Cardiac muscle cell (in vitro differentiated cells and primary cell): ENCODE measurements around the gene EIF4EBP3. TPM values are rescaled to one million over a fixed set of nuclear protein-coding genes. Genes with fewer than 3 reads are reported as not detected.

ENCODE experiments used
- DNase-seq, 2 donors: peaks; one replicate each; pipeline versions ENCODE4 v3.0.0 to v3.0.0-alpha.2; 2010 to 2017; ENCODE audit warnings: low read depth in 1 of 2, low spot score in 1 of 2
- H3K27ac ChIP-seq: fragments of 200-600 bp; sonication (generic); 2 replicates; pipeline ENCODE4 v1.5.1; 2016
- H3K27me3 ChIP-seq: fragments of 200-600 bp; sonication (generic); 2 replicates; pipeline ENCODE4 v1.6.0; 2016; ENCODE audit warnings: control low read depth
- H3K36me3 ChIP-seq: fragments of 200-600 bp; sonication (generic); 2 replicates; pipeline ENCODE4 v1.5.1; 2016; ENCODE audit warnings: control low read depth
- H3K4me1 ChIP-seq: fragments of 200-600 bp; sonication (generic); 2 replicates; pipeline ENCODE4 v1.8.1; 2017; ENCODE audit warnings: low read depth, mild to moderate bottlenecking, mixed run types
- H3K4me3 ChIP-seq: fragments of 200-600 bp; sonication (generic); 2 replicates; pipeline ENCODE4 v1.5.1; 2016; ENCODE audit warnings: mild to moderate bottlenecking
- H3K9me3 ChIP-seq: fragments of 200-600 bp; sonication (generic); 2 replicates; pipeline ENCODE4 v1.5.1; 2017; ENCODE audit warnings: low read depth, mild to moderate bottlenecking, control low read depth
- polyA plus RNA-seq: library from polyadenylated mRNA; unstranded; fragments of >200 nt; fragmentation: Nextera tagmentation; extraction: Ambion mirVana; gene quantifications from 2 replicates; pipeline ENCODE4 v1.2.1, GENCODE V29; 2016
- total RNA-seq: library from RNA; depleted of rRNA; stranded (reverse); fragments of >200 nt; gene quantifications from 2 replicates; pipeline ENCODE4 v1.2.3, GENCODE V29; 2016
- TF ChIP-seq, protein P1 (sequence below): IDR thresholded peaks from 2 replicates; pipeline ENCODE4 v1.5.1; 2012; ENCODE audit warnings: low read depth, mild to moderate bottlenecking, low read length

EIF4EBP3 gene
- total RNA-seq, result 3.1 and 5.3 TPM in 2 replicates
- 6.6 and 24.8 TPM in 2 replicates for polyA plus RNA-seq

DNA sequence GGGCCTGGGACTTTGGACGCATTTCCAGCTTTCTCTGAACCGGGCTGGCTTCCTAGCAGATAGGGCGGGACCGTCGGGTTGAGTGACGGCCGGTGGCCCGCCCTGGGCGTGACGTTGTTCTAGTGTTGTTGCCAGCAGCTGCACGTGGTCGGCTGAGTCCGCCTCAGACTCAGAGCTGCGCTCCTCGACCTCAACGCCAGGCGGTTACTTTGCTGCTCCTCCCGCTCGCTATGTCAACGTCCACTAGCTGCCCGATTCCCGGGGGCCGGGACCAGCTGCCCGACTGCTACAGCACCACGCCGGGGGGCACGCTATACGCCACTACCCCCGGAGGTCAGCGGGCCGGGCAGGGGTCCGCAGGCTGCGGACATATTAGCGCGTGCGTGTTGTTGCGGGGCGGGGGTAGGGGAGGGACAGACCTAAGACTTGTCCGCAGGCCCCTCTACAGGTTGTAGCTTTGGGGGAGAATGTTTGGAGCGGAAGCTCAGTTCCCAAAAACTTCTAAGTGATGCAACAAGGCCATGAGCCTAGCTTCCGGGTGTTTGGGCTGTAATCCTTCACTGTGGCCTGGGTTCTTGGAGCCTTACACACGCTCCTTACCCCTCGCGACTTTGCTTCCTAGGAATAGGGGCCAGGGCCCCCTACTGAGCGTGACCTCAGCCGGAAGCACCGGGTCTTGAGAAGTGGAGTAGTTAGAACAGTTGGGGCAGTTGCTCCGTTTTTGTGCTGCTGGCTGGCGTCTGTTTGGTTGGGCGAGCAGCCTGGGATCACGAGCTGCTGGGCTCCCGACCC, at the start of gene EIF4EBP3:
EIF4EBP3 (plus strand) TSS at position 155 of the 792 bp plus-strand sequence; CDS start at position 231, 76 bp downstream.
- Histone ChIP-seq H3K36me3 (peaks cover 22% of the 10 kb centered on the region), H3K27ac (peak within 1 kb of the TSS; percentile 77), H3K4me1 (peaks cover 14% of the 10 kb centered on the region), H3K9me3 (no peaks in the 10 kb centered on the region), H3K4me3 (peak within 1 kb of the TSS; percentile 25), H3K27me3 (no peaks in the 10 kb centered on the region)
- peak; percentile 97 to 99 for DNase-seq
- TF ChIP-seq, protein P1, sequence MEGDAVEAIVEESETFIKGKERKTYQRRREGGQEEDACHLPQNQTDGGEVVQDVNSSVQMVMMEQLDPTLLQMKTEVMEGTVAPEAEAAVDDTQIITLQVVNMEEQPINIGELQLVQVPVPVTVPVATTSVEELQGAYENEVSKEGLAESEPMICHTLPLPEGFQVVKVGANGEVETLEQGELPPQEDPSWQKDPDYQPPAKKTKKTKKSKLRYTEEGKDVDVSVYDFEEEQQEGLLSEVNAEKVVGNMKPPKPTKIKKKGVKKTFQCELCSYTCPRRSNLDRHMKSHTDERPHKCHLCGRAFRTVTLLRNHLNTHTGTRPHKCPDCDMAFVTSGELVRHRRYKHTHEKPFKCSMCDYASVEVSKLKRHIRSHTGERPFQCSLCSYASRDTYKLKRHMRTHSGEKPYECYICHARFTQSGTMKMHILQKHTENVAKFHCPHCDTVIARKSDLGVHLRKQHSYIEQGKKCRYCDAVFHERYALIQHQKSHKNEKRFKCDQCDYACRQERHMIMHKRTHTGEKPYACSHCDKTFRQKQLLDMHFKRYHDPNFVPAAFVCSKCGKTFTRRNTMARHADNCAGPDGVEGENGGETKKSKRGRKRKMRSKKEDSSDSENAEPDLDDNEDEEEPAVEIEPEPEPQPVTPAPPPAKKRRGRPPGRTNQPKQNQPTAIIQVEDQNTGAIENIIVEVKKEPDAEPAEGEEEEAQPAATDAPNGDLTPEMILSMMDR, result peak; percentile 63

GRCh38 chr5:140497897-140498296, 49.6 kb upstream of the EIF4EBP3 start:
- H3K36me3 ChIP-seq, result peaks cover 21% of the 10 kb centered on the region
- TF ChIP-seq, protein P1, result no peak
- no peak overlapping the region for H3K4me3 ChIP-seq
- no peak overlapping the region for H3K27ac ChIP-seq
- H3K4me1 ChIP-seq, result no peaks in the 10 kb centered on the region
- no peaks in the 10 kb centered on the region for H3K9me3 ChIP-seq
- no peaks in the 10 kb centered on the region for H3K27me3 ChIP-seq
- DNase-seq, result no peak

DNA sequence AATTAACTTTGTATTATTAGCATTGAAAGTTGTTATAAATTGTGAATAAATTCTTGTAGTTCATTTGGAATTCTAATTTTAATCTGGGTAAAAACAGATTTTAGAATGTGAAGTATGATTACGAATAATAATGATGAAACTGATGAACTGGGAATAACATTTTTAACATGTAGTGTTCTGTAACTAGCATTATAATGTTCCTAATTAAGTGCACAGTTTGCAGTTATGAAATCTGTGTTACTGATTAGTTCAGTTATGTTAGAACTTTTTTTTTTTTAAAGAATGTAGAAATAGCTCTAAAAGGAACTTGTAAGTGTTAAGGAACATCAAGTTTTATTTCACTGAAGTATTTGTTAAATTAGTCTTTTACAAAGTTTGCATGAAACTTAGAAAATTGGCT, 48.9 kb upstream of the EIF4EBP3 start:
- H3K36me3 ChIP-seq, result peaks cover 21% of the 10 kb centered on the region
- no peaks in the 10 kb centered on the region for H3K9me3 ChIP-seq
- TF ChIP-seq, protein P1, result no peak
- no peak for DNase-seq
- H3K27ac ChIP-seq, result no peak overlapping the region
- H3K4me3 ChIP-seq, result no peak overlapping the region
- no peaks in the 10 kb centered on the region for H3K27me3 ChIP-seq
- no peaks in the 10 kb centered on the region for H3K4me1 ChIP-seq

- no peak for DNase-seq
- no peaks in the 10 kb centered on the region for H3K4me1 ChIP-seq
- TF ChIP-seq, protein P1, result no peak
- no peaks in the 10 kb centered on the region for H3K27me3 ChIP-seq
- H3K4me3 ChIP-seq, result no peak overlapping the region
- H3K36me3 ChIP-seq, result peaks cover 35% of the 10 kb centered on the region
- H3K9me3 ChIP-seq, result no peaks in the 10 kb centered on the region
- no peak overlapping the region for H3K27ac ChIP-seq
These were observed 44.6 kb upstream of the EIF4EBP3 start for GRCh38 chr5:140502834-140503233.

DNA sequence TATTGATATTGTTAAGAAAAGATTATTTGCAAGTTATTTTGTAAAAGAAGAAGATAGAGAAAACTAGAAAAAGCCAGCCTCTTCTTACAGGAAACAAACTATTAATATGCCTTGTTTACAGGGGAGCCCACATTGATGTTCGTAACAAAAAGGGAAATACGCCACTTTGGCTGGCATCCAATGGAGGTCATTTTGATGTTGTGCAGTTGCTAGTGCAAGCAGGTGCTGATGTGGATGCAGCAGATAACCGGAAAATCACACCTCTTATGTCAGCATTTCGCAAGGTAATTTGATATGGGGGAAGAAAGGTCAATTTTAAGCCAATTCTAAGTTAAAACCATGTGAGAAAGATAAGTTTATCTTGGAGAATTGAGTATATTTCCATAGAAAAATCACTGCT, 37.6 kb upstream of the EIF4EBP3 start:
- no peak overlapping the region for H3K27ac ChIP-seq
- DNase-seq, result no peak
- no peaks in the 10 kb centered on the region for H3K27me3 ChIP-seq
- TF ChIP-seq, protein P1, result no peak
- H3K4me3 ChIP-seq, result no peak overlapping the region
- no peaks in the 10 kb centered on the region for H3K9me3 ChIP-seq
- H3K36me3 ChIP-seq, result peaks cover 77% of the 10 kb centered on the region
- H3K4me1 ChIP-seq, result no peaks in the 10 kb centered on the region
